Naive thymus-derived CD4-positive, alpha-beta T cell (primary cell): ENCODE data around the gene SYNDIG1L. TPM values are rescaled to one million over a fixed set of nuclear protein-coding genes. Genes with fewer than 3 reads are reported as not detected.

Experiments used
- ATAC-seq: fragments of 150-1000 bp; cut with Tn5 transposase; 2 replicates; pipeline ENCODE4 v1.10.0; 2021; ENCODE audit warnings: mild to moderate bottlenecking, moderate library complexity
- CTCF ChIA-PET: fragments of 350-600 bp; sonication (Branson Sonifier 250); formaldehyde crosslinking; loops from one replicate; lab custom pipeline; 2021; ENCODE audit warnings: antibody characterized with exemption; lab: Charles Lee
- POLR2A ChIA-PET: fragments of 350-600 bp; sonication (Branson Sonifier 250); formaldehyde crosslinking; loops from one replicate; lab custom pipeline; 2021; ENCODE audit warnings: antibody characterized with exemption, inconsistent platforms; lab: Charles Lee
- DNase-seq, 9 donors: peaks; one replicate each; pipeline versions ENCODE4 v3.0.0 to v3.0.0-alpha.2; 2020 to 2022; ENCODE audit warnings: mixed read lengths in 1 of 9
- H3K27ac ChIP-seq: one replicate; pipeline ENCODE4 v1.7.0; 2013; ENCODE audit warnings: mild to moderate bottlenecking, low read depth, low read length, moderate library complexity
- H3K27me3 ChIP-seq, 2 donors: one replicate each; pipeline ENCODE4 v1.7.0; 2013; ENCODE audit warnings: low read length in 2 of 2, mild to moderate bottlenecking in 2 of 2, moderate library complexity in 2 of 2; ENCODE audit not compliant: control insufficient read depth in 2 of 2, insufficient read depth in 2 of 2
- H3K36me3 ChIP-seq, 3 experiments: 1 replicate in 2 of 3; 2 replicates in 1 of 3; pipeline ENCODE4 v1.7.0; 2013; ENCODE audit warnings: low read length in 3 of 3, mild to moderate bottlenecking in 3 of 3, moderate library complexity in 1 of 3; ENCODE audit not compliant: insufficient read depth in 3 of 3, control insufficient read depth in 2 of 3
- H3K4me1 ChIP-seq, 2 donors: one replicate each; pipeline ENCODE4 v1.7.0; 2013; ENCODE audit warnings: low read length in 2 of 2, mild to moderate bottlenecking in 2 of 2, moderate library complexity in 1 of 2; ENCODE audit not compliant: control insufficient read depth in 2 of 2, insufficient read depth in 2 of 2
- H3K4me3 ChIP-seq: 2 replicates; pipeline ENCODE4 v1.7.0; 2013; ENCODE audit warnings: mild to moderate bottlenecking, low read length
- H3K9me3 ChIP-seq, 3 experiments: 1 replicate in 2 of 3; 2 replicates in 1 of 3; pipeline ENCODE4 v1.7.0; 2013; ENCODE audit warnings: low read length in 3 of 3; ENCODE audit not compliant: control insufficient read depth in 2 of 3
- H3K27ac Mint-ChIP-seq, 9 donors: one replicate each; pipeline ENCODE4 v1.8.0; 2020 to 2022; ENCODE audit warnings: mixed read lengths in 9 of 9, mild to moderate bottlenecking in 8 of 9, moderate library complexity in 5 of 9, inconsistent platforms in 2 of 9
- H3K27me3 Mint-ChIP-seq, 5 donors: one replicate each; pipeline ENCODE4 v1.8.0; 2021 to 2022; ENCODE audit warnings: mixed read lengths in 5 of 5, mild to moderate bottlenecking in 1 of 5
- H3K36me3 Mint-ChIP-seq, 5 donors: one replicate each; pipeline ENCODE4 v1.8.0; 2020 to 2022; ENCODE audit warnings: mixed read lengths in 5 of 5, mild to moderate bottlenecking in 3 of 5, inconsistent platforms in 1 of 5
- H3K4me1 Mint-ChIP-seq, 7 donors: one replicate each; pipeline ENCODE4 v1.8.0; 2020 to 2022; ENCODE audit warnings: mixed read lengths in 7 of 7, mild to moderate bottlenecking in 3 of 7, inconsistent platforms in 1 of 7
- H3K4me3 Mint-ChIP-seq, 10 donors: one replicate each; pipeline ENCODE4 v1.8.0; 2020 to 2022; ENCODE audit warnings: mild to moderate bottlenecking in 10 of 10, mixed read lengths in 10 of 10, moderate library complexity in 6 of 10, inconsistent platforms in 2 of 10
- H3K9me3 Mint-ChIP-seq, 11 donors: one replicate each; pipeline ENCODE4 v1.8.0; 2020 to 2022; ENCODE audit warnings: mixed read lengths in 11 of 11, mild to moderate bottlenecking in 4 of 11, inconsistent platforms in 1 of 11, moderate library complexity in 1 of 11
- intact Hi-C, 2 donors: fragments of 100-400 bp; cut with micrococcal nuclease; formaldehyde crosslinking; loops; one replicate each; pipeline ENCODE4 v1.15.1; 2023
- polyA plus RNA-seq, 2 donors: library from polyadenylated mRNA; unstranded; fragments of 300-500 nt; fragmentation: Illumina TruSeq; gene quantifications; one replicate each; pipeline ENCODE4 v1.2.3, GENCODE V29; 2021
- total RNA-seq, 6 experiments: library from RNA in 5 of 6; stranded (reverse) in 5 of 6; gene quantifications; 1 replicate in 5 of 6; 2 replicates in 1 of 6; pipeline ENCODE4 v1.2.3 and lab custom pipeline; 2021 to 2026

The SYNDIG1L gene
- total and polyA plus RNA-seq, 7 experiments from 2014 or later = 0.16 TPM; not detected in 6

DNA sequence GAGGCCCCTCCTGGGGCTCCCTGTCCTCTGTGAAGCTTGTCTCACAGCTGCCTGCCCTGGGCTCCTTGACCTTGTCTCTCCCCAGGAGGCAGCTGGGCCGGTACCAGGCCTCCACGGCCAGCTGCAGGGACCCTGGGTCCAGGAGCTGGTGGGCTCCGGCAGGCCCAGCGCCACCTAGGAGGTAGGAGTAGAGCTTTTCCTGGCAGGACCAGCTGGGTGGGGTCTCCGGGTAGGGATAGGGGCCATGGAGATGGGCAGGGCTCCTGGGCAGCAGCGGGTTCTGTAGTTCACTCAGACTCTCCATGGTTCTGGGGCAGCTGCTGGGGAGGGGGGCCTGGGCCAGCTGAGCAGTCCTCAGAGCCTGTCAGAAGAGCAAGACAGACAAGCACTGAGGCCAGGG, 16.6 kb downstream of the SYNDIG1L start:
- POLR2A ChIA-PET = no interaction called here
- H3K4me3 ChIP-seq = no peak overlapping the region
- Mint-ChIP-seq H3K27ac (no peak overlapping the region), H3K27me3 (peaks cover 5 to 22% (median 14%) of the 10 kb centered on the region in 5 donors), H3K4me1 (peaks cover 0 to under 1% (median 0%) of the 10 kb centered on the region in 7 donors), H3K9me3 (peaks cover 0 to 3% (median 0%) of the 10 kb centered on the region in 11 donors), H3K36me3 (no peaks in the 10 kb centered on the region), H3K4me3 (no peak overlapping the region)
- no peaks in the 10 kb centered on the region for H3K9me3 ChIP-seq
- ATAC-seq (no peak), DNase-seq (no peak)
- no peaks in the 10 kb centered on the region for H3K36me3 ChIP-seq
- no peaks in the 10 kb centered on the region for H3K27me3 ChIP-seq
- no peaks in the 10 kb centered on the region for H3K4me1 ChIP-seq
- CTCF ChIA-PET = no interaction called here
- H3K27ac ChIP-seq = no peak overlapping the region
- intact Hi-C loops = no loop called here

DNA sequence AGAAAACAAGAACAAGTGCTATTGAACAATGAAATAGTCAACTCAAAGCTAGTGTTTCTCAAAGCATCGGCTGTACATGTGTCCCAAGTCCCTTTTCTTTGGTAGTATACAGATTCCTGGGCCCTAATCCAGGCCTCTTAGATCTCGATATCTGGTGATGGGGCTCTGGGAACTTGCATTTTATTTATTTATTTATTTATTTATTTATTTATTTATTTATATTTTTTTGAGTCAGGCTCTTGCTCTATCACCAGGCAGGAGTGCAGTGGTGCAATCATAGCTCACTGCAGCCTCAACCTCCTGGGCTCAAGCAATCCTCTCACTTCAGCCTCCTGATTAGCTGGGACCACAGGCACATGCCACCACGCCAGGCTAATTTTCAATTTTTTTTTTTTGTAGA, 17.1 kb downstream of the SYNDIG1L start:
- Mint-ChIP-seq H3K27me3 (peaks cover 3 to 17% (median 8%) of the 10 kb centered on the region in 5 donors), H3K9me3 (peaks cover 0 to 3% (median 0%) of the 10 kb centered on the region in 11 donors), H3K4me1 (peaks cover 0 to 5% (median 0%) of the 10 kb centered on the region in 7 donors), H3K27ac (no peak overlapping the region), H3K4me3 (no peak overlapping the region), H3K36me3 (no peaks in the 10 kb centered on the region)
- Histone ChIP-seq H3K9me3 (no peaks in the 10 kb centered on the region), H3K4me3 (no peak overlapping the region), H3K4me1 (no peaks in the 10 kb centered on the region), H3K27me3 (no peaks in the 10 kb centered on the region), H3K36me3 (no peaks in the 10 kb centered on the region), H3K27ac (no peak overlapping the region)
- intact Hi-C loops = no loop called here
- POLR2A ChIA-PET = no interaction called here
- DNase-seq (no peak), ATAC-seq (no peak)
- CTCF ChIA-PET = no interaction called here

GRCh38 chr14:74407801-74408154, 18.2 kb downstream of the SYNDIG1L start:
- Mint-ChIP-seq H3K9me3 (peaks cover 0 to 3% (median 0%) of the 10 kb centered on the region in 11 donors), H3K27me3 (peaks cover 0 to 16% (median 6%) of the 10 kb centered on the region in 5 donors), H3K27ac (no peak overlapping the region), H3K4me1 (peaks cover 0 to 5% (median 2%) of the 10 kb centered on the region in 7 donors), H3K4me3 (no peak overlapping the region), H3K36me3 (no peaks in the 10 kb centered on the region)
- intact Hi-C loops = no loop called here
- ChIA-PET POLR2A (no interaction called here), CTCF (no interaction called here)
- ATAC-seq (no peak), DNase-seq (no peak)
- H3K9me3 ChIP-seq = no peaks in the 10 kb centered on the region
- H3K4me1 ChIP-seq = peaks cover 2 to 4% of the 10 kb centered on the region in 2 donors
- no peaks in the 10 kb centered on the region for H3K36me3 ChIP-seq
- H3K4me3 ChIP-seq = no peak overlapping the region
- H3K27ac ChIP-seq = no peak overlapping the region
- no peaks in the 10 kb centered on the region for H3K27me3 ChIP-seq

GRCh38 chr14:74407021-74407800, 18.8 kb downstream of the SYNDIG1L start:
- CTCF ChIA-PET = no interaction called here

DNA sequence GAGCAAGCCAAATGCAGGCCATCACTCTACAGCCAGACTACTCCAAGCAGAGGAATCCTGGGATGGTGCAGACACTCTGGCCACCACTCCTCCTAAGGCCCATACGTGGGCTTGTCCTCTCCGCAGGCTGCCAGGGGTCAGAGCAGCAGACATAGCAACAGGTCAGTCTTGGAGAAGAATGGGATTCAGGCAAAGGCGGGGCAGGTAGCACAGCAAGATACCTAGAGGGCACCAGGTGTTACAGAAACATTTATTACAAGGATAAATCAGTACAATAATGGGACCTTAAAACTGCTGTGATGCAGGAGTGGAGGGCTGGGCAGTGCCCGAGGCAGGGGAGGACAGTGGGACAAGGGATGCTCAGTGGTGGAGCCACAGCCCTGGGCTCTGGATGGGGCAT, 20.3 kb downstream of the SYNDIG1L start:
- H3K27me3 Mint-ChIP-seq = peaks cover 0 to 11% (median 4%) of the 10 kb centered on the region in 5 donors
- H3K4me3 Mint-ChIP-seq = no peak overlapping the region
- no peaks in the 10 kb centered on the region for H3K36me3 Mint-ChIP-seq
- peaks cover 11 to 22% (median 17%) of the 10 kb centered on the region in 7 donors for H3K4me1 Mint-ChIP-seq
- Histone ChIP-seq H3K4me3 (no peak overlapping the region), H3K4me1 (peaks cover 14 to 24% of the 10 kb centered on the region in 2 donors), H3K27me3 (no peaks in the 10 kb centered on the region), H3K27ac (no peak overlapping the region), H3K36me3 (no peaks in the 10 kb centered on the region), H3K9me3 (no peaks in the 10 kb centered on the region)
- intact Hi-C loops = no loop called here
- ATAC-seq = no peak
- ChIA-PET CTCF (no interaction called here), POLR2A (no interaction called here)
- H3K27ac Mint-ChIP-seq = no peak overlapping the region
- peaks cover 0 to 3% (median 0%) of the 10 kb centered on the region in 11 donors for H3K9me3 Mint-ChIP-seq
- DNase-seq = no peak

More at GRCh38 chr14:74407021-74407800, 18.8 kb downstream of the SYNDIG1L start:
- ATAC-seq = no peak
- no peak for DNase-seq
- Histone ChIP-seq H3K27ac (no peak overlapping the region), H3K4me1 (peaks cover 5 to 9% of the 10 kb centered on the region in 2 donors), H3K9me3 (no peaks in the 10 kb centered on the region), H3K36me3 (no peaks in the 10 kb centered on the region), H3K27me3 (no peaks in the 10 kb centered on the region), H3K4me3 (no peak overlapping the region)
- intact Hi-C loops = no loop called here
- H3K27ac Mint-ChIP-seq = no peak overlapping the region
- H3K4me3 Mint-ChIP-seq = no peak overlapping the region
- peaks cover 0 to 3% (median 0%) of the 10 kb centered on the region in 11 donors for H3K9me3 Mint-ChIP-seq
- H3K4me1 Mint-ChIP-seq = peaks cover 0 to 7% (median 5%) of the 10 kb centered on the region in 7 donors
- H3K36me3 Mint-ChIP-seq = no peaks in the 10 kb centered on the region
- peaks cover 0 to 16% (median 6%) of the 10 kb centered on the region in 5 donors for H3K27me3 Mint-ChIP-seq
- POLR2A ChIA-PET = no interaction called here

GRCh38 chr14:74404435-74404834, 21.6 kb downstream of the SYNDIG1L start:
- Mint-ChIP-seq H3K27me3 (peaks cover 0 to 5% (median 0%) of the 10 kb centered on the region in 5 donors), H3K4me1 (peaks cover 13 to 31% (median 24%) of the 10 kb centered on the region in 7 donors), H3K27ac (no peak overlapping the region), H3K4me3 (no peak overlapping the region), H3K36me3 (no peaks in the 10 kb centered on the region), H3K9me3 (no peaks in the 10 kb centered on the region)
- no peak for DNase-seq
- ChIA-PET POLR2A (no interaction called here), CTCF (no interaction called here)
- Histone ChIP-seq H3K27me3 (no peaks in the 10 kb centered on the region), H3K4me3 (no peak overlapping the region), H3K27ac (no peak overlapping the region), H3K9me3 (no peaks in the 10 kb centered on the region), H3K36me3 (no peaks in the 10 kb centered on the region), H3K4me1 (peaks cover 14 to 25% of the 10 kb centered on the region in 2 donors)
- intact Hi-C loops = no loop called here
- no peak for ATAC-seq
